HCT116 (cell line): ENCODE measurements around the gene ATP5F1E. TPM values are rescaled to one million over a fixed set of nuclear protein-coding genes. Genes with fewer than 3 reads are reported as not detected.

Source experiments
- ATAC-seq: fragments of 200-7000 bp; cut with Tn5 transposase; 2 replicates; pipeline ENCODE4 v1.9.1; 2020; ENCODE audit warnings: mild to moderate bottlenecking, moderate library complexity
- BruUV-seq: library from RNA; stranded (reverse); fragments of 400-500 nt; replicated peaks from 2 replicates; lab custom pipeline; 2021; lab: Mats Ljungman, UMichigan
- CTCF ChIA-PET: fragments of 300-600 bp; sonication (Branson Sonifier 250); formaldehyde crosslinking; loops from one replicate; lab custom pipeline; 2021; ENCODE audit warnings: antibody characterized with exemption; lab: Charles Lee
- POLR2A ChIA-PET: fragments of 300-600, 350-600 bp; sonication (Branson Sonifier 250); formaldehyde crosslinking; loops from one replicate; lab custom pipeline; 2021; ENCODE audit warnings: antibody characterized with exemption; lab: Charles Lee
- RAD21 ChIA-PET, 2 experiments: fragments of 300-600 bp; sonication (Branson Sonifier 250); formaldehyde crosslinking; loops; one replicate each; lab custom pipeline; 2023; ENCODE audit warnings: low total read pairs in 2 of 2; ENCODE audit not compliant: uncharacterized antibody in 2 of 2, unreplicated experiment in 2 of 2, low non-redundant PET in 1 of 2; lab: Charles Lee
- DNase-seq: peaks from one replicate; pipeline ENCODE4 v3.0.0-alpha.2; 2010; ENCODE audit warnings: low read depth, low spot score
- H2AFZ ChIP-seq: fragments of 200-600 bp; shearing (Covaris generic), sonication (generic); 2 replicates; pipeline ENCODE4 v1.6.1; 2017; ENCODE audit warnings: low read depth, mixed run types, mixed read lengths, antibody characterized with exemption, low read length; ENCODE audit not compliant: poor library complexity, severe bottlenecking
- H3K27ac ChIP-seq: 2 replicates; pipeline ENCODE4 v1.5.1; 2012; ENCODE audit warnings: low read depth, low read length
- H3K27me3 ChIP-seq: fragments of 200-600 bp; sonication (generic); 2 replicates; pipeline ENCODE4 v1.6.1; 2016; ENCODE audit warnings: mixed run types, low read length, mixed read lengths; ENCODE audit not compliant: insufficient read depth
- H3K36me3 ChIP-seq, 2 experiments: fragments of 200-500 bp in 1 of 2; fragments of 200-600 bp in 1 of 2; sonication (Bioruptor generic) in 1 of 2; sonication (generic) in 1 of 2; 2 replicates each; pipeline versions ENCODE4 v1.5.1 to v1.6.1; 2014 to 2016; ENCODE audit warnings: low read length in 2 of 2, inconsistent platforms in 1 of 2, mixed read lengths in 1 of 2, mixed run types in 1 of 2; ENCODE audit not compliant: insufficient read depth in 2 of 2, control insufficient read depth in 1 of 2
- H3K4me1 ChIP-seq, 2 experiments: fragments of 200-600 bp in 1 of 2; sonication (generic) in 1 of 2; 2 replicates each; pipeline versions ENCODE4 v1.5.1 to v1.6.1; 2012 to 2017; ENCODE audit warnings: low read length in 2 of 2, inconsistent platforms in 1 of 2, mild to moderate bottlenecking in 1 of 2, mixed read lengths in 1 of 2, mixed run types in 1 of 2, moderate library complexity in 1 of 2; ENCODE audit not compliant: insufficient read depth in 2 of 2, control insufficient read depth in 1 of 2
- H3K4me2 ChIP-seq: fragments of 200-600 bp; sonication (generic); 2 replicates; pipeline ENCODE4 v1.6.1; 2017; ENCODE audit warnings: mixed run types, low read length, mixed read lengths
- H3K4me3 ChIP-seq, 2 experiments: fragments of 200-600 bp in 1 of 2; sonication (generic) in 1 of 2; replicated peaks in 1 of 2; 2 replicates each; pipeline ENCODE4 v1.5.1; 2011 to 2016; ENCODE audit warnings: low read length in 2 of 2, control low read depth in 1 of 2, low read depth in 1 of 2, mild to moderate bottlenecking in 1 of 2, mixed read lengths in 1 of 2, mixed run types in 1 of 2
- H3K79me2 ChIP-seq: fragments of 200-600 bp; sonication (generic); 2 replicates; pipeline ENCODE4 v1.6.1; 2017; ENCODE audit warnings: mild to moderate bottlenecking, mixed run types, low read length, moderate library complexity, mixed read lengths; ENCODE audit not compliant: insufficient read depth
- H3K9ac ChIP-seq: fragments of 200-600 bp; sonication (generic); 2 replicates; pipeline ENCODE4 v1.6.1; 2016; ENCODE audit warnings: low read length, mixed read lengths
- H3K9me2 ChIP-seq: fragments of 200-600 bp; sonication (generic), shearing (Covaris generic); 2 replicates; pipeline ENCODE4 v1.6.1; 2017; ENCODE audit warnings: mixed run types, mild to moderate bottlenecking, moderate library complexity; ENCODE audit not compliant: insufficient read depth
- H3K9me3 ChIP-seq, 2 experiments: fragments of 200-500 bp in 1 of 2; fragments of 200-600 bp in 1 of 2; sonication (Bioruptor generic) in 1 of 2; sonication (generic) in 1 of 2; 2 replicates each; pipeline ENCODE4 v1.6.1; 2014 to 2017; ENCODE audit warnings: low read length in 2 of 2, mixed read lengths in 2 of 2, inconsistent platforms in 1 of 2, low read depth in 1 of 2, mild to moderate bottlenecking in 1 of 2, mixed run types in 1 of 2, moderate library complexity in 1 of 2; ENCODE audit not compliant: control insufficient read depth in 1 of 2, insufficient read depth in 1 of 2
- H4K20me1 ChIP-seq: fragments of 200-600 bp; sonication (generic), shearing (Covaris generic); 2 replicates; pipeline ENCODE4 v1.6.1; 2017; ENCODE audit warnings: mixed run types, mild to moderate bottlenecking, moderate library complexity; ENCODE audit not compliant: insufficient read depth
- CBX3 ChIP-seq: IDR thresholded peaks from 2 replicates; pipeline ENCODE4 v1.6.1; 2012; ENCODE audit warnings: low read depth
- CTCF ChIP-seq, 3 experiments: fragments of 200-600 bp in 1 of 3; sonication (generic) in 1 of 3; IDR thresholded peaks in 2 of 3; conservative IDR thresholded peaks in 1 of 3; 2 replicates each; pipeline ENCODE4 v1.5.1; 2012 to 2017; ENCODE audit warnings: low read depth in 2 of 3, low read length in 2 of 3, antibody characterized with exemption in 1 of 3, borderline replicate concordance in 1 of 3, control low read depth in 1 of 3, mild to moderate bottlenecking in 1 of 3, mixed read lengths in 1 of 3, mixed run types in 1 of 3, moderate library complexity in 1 of 3; ENCODE audit not compliant: insufficient read depth in 1 of 3
- EGR1 ChIP-seq: IDR thresholded peaks from 2 replicates; pipeline ENCODE4 v1.6.1; 2012; ENCODE audit warnings: low read depth
- ELF1 ChIP-seq: IDR thresholded peaks from 2 replicates; pipeline ENCODE4 v1.6.1; 2012; ENCODE audit warnings: low read depth, borderline replicate concordance
- POLR2AphosphoS5 ChIP-seq: IDR thresholded peaks from 2 replicates; pipeline ENCODE4 v1.6.1; 2011; ENCODE audit warnings: mild to moderate bottlenecking, low read depth, low read length, moderate library complexity
- SIN3A ChIP-seq: IDR thresholded peaks from 2 replicates; pipeline ENCODE4 v1.6.1; 2012; ENCODE audit warnings: low read depth
- TCF7L2 ChIP-seq: IDR thresholded peaks from 2 replicates; pipeline ENCODE4 v1.7.0; 2011; ENCODE audit warnings: borderline replicate concordance, inconsistent platforms; ENCODE audit not compliant: insufficient read depth, insufficient read length; ENCODE audit errors: extremely low read depth
- ZNF274 ChIP-seq: fragments of 200-500 bp; sonication (Bioruptor generic); IDR thresholded peaks from 2 replicates; pipeline ENCODE4 v1.6.1; 2014; ENCODE audit warnings: mild to moderate bottlenecking, low read depth, low read length, inconsistent platforms
- intact Hi-C: fragments of 100-400 bp; cut with micrococcal nuclease; formaldehyde crosslinking; loops from 2 replicates; pipeline ENCODE4 v1.10.0; 2022
- total RNA-seq: library from RNA; stranded (reverse); gene quantifications from one replicate; pipeline ENCODE4 v1.2.1, GENCODE V29; 2021; ENCODE audit not compliant: unreplicated experiment
- TF ChIP-seq, protein P1 (sequence below): IDR thresholded peaks from 2 replicates; pipeline ENCODE4 v1.6.1; 2012

Gene ATP5F1E
- total RNA-seq, 1 experiment from 2014 or later = 72.8 TPM

- H2AFZ ChIP-seq = no peak overlapping the region
- no peaks in the 10 kb centered on the region for H3K9me2 ChIP-seq
- no peak overlapping the region for H3K9ac ChIP-seq
- no peak overlapping the region for H3K4me2 ChIP-seq
- intact Hi-C loops = no loop called here
- TF ChIP-seq, protein P1, sequence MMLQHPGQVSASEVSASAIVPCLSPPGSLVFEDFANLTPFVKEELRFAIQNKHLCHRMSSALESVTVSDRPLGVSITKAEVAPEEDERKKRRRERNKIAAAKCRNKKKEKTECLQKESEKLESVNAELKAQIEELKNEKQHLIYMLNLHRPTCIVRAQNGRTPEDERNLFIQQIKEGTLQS = no peak
- TF ChIP-seq CTCF (IDR thresholded peaks at IDR 0.05 in 2 of 3, conservative IDR thresholded peaks at IDR 0.05 in 1 of 3; ENCODE audit: borderline replicate concordance in 1 of 3, insufficient read depth in 1 of 3, low read depth in 2 of 3, low read length in 2 of 3) (no peak), TCF7L2 (no peak), CBX3 (no peak), POLR2AphosphoS5 (no peak), EGR1 (no peak), SIN3A (no peak), ZNF274 (no peak), ELF1 (no peak)
- no TSS peak for BruUV-seq
- H3K36me3 ChIP-seq = peaks cover 81 to 91% of the 10 kb centered on the region in 2 experiments
- DNase-seq (no peak), ATAC-seq (no peak)
- POLR2A ChIA-PET = no interaction called here
- H3K79me2 ChIP-seq = peaks cover 28% of the 10 kb centered on the region
- CTCF ChIA-PET = no interaction called here
- H3K4me3 ChIP-seq = no peak overlapping the region
- no peaks in the 10 kb centered on the region for H3K9me3 ChIP-seq
- RAD21 ChIA-PET = no interaction called here
- H3K27ac ChIP-seq = no peak overlapping the region
- no peaks in the 10 kb centered on the region for H3K4me1 ChIP-seq
- no peaks in the 10 kb centered on the region for H3K27me3 ChIP-seq
- no peaks in the 10 kb centered on the region for H4K20me1 ChIP-seq
These were observed 40.4 kb downstream of the ATP5F1E start for GRCh38 chr20:58991715-58992114.
